ENCODE data around the gene CUL7. TPM values are rescaled to one million over a fixed set of nuclear protein-coding genes. Genes with fewer than 3 reads are reported as not detected.

CUL7 gene
- total and polyA plus RNA-seq, 2 donors (not counting 1 experiment from before 2014, with no cell fraction given): 17.4 to 21.4 TPM

GRCh38 chr6:42989923-42990322 is 63.7 kb downstream of the CUL7 start:
- H3K4me3 Mint-ChIP-seq: no peak overlapping the region
- intact Hi-C loops (cut with micrococcal nuclease): no loop called here
- Histone ChIP-seq H3K9ac (ENCODE audit: low read length) (no peak overlapping the region), H3K4me1 (ENCODE audit: control insufficient read depth in 2 of 2, insufficient read depth in 2 of 2, low read length in 2 of 2) (peaks cover 6 to 12% of the 10 kb centered on the region in 2 donors), H3K79me2 (ENCODE audit: control insufficient read depth, insufficient read depth, low read length) (peaks cover 45% of the 10 kb centered on the region), H3K36me3 (replicated peaks in 1 of 2; ENCODE audit: control extremely low read depth in 1 of 2, control insufficient read depth in 1 of 2, extremely low read depth in 1 of 2, insufficient read depth in 2 of 2, low read length in 1 of 2) (peaks cover 0 to 31% of the 10 kb centered on the region in 2 experiments), H3K9me3 (ENCODE audit: control extremely low read depth in 1 of 3, control insufficient read depth in 2 of 3, insufficient read depth in 1 of 3, low read length in 2 of 3) (no peaks in the 10 kb centered on the region), H3K4me3 (ENCODE audit: control extremely low read depth in 1 of 5, extremely low read depth in 1 of 5, insufficient read depth in 1 of 5, low read depth in 2 of 5, low read length in 4 of 5) (no peak overlapping the region), H4K20me1 (ENCODE audit: control insufficient read depth, insufficient read depth, low read length, poor library complexity, severe bottlenecking) (no peaks in the 10 kb centered on the region), H3K27me3 (replicated peaks in 1 of 4; ENCODE audit: control extremely low read depth in 1 of 4, control insufficient read depth in 3 of 4, insufficient read depth in 4 of 4, low read length in 3 of 4) (no peaks in the 10 kb centered on the region), H2AFZ (ENCODE audit: insufficient read depth, low read depth, low read length, poor library complexity, severe bottlenecking) (no peak overlapping the region), H3K27ac (ENCODE audit: low read length in 2 of 2) (no peak overlapping the region), H3K4me2 (replicated peaks; ENCODE audit: low read depth, low read length, poor library complexity, severe bottlenecking) (no peak overlapping the region)
- no peaks in the 10 kb centered on the region for H3K27me3 Mint-ChIP-seq
- no peak overlapping the region for H3K27ac Mint-ChIP-seq
- H3K9me3 Mint-ChIP-seq (ENCODE audit: insufficient read depth): no peaks in the 10 kb centered on the region
- TF ChIP-seq EZH2 (IDR thresholded peaks at IDR 0.05; ENCODE audit: borderline replicate concordance, insufficient read depth, low read depth, low read length, poor library complexity, severe bottlenecking): no peak
- TF ChIP-seq CTCF (IDR thresholded peaks at IDR 0.05): no peak
- CTCF ChIA-PET: interaction anchor here (1.1 kb wide), 1 partner anchor 60 kb away, joined by 3 read pairs; no protein-coding TSS in a partner anchor
- H3K4me1 Mint-ChIP-seq: peaks cover 27% of the 10 kb centered on the region
- DNase-seq (no peak), ATAC-seq (ENCODE audit: low read depth) (no peak)
- POLR2A ChIA-PET: interaction anchor here (0.7 kb wide), 1 partner anchor 71 kb away, joined by 3 read pairs; no protein-coding TSS in a partner anchor
- WGBS (ENCODE audit: insufficient coverage): 95% methylated on average over 4 of the region's 5 CpGs

GRCh38 chr6:42988486-42989020 is 65.1 kb downstream of the CUL7 start:
- Histone ChIP-seq H3K9me3 (ENCODE audit: control extremely low read depth in 1 of 3, control insufficient read depth in 2 of 3, insufficient read depth in 1 of 3, low read length in 2 of 3) (no peaks in the 10 kb centered on the region), H3K27ac (ENCODE audit: low read length in 2 of 2) (no peak overlapping the region), H3K27me3 (replicated peaks in 1 of 4; ENCODE audit: control extremely low read depth in 1 of 4, control insufficient read depth in 3 of 4, insufficient read depth in 4 of 4, low read length in 3 of 4) (no peaks in the 10 kb centered on the region), H3K9ac (ENCODE audit: low read length) (no peak overlapping the region), H3K36me3 (replicated peaks in 1 of 2; ENCODE audit: control extremely low read depth in 1 of 2, control insufficient read depth in 1 of 2, extremely low read depth in 1 of 2, insufficient read depth in 2 of 2, low read length in 1 of 2) (peaks cover 0 to 30% of the 10 kb centered on the region in 2 experiments), H3K4me1 (ENCODE audit: control insufficient read depth in 2 of 2, insufficient read depth in 2 of 2, low read length in 2 of 2) (peaks cover 10 to 19% of the 10 kb centered on the region in 2 donors), H3K4me3 (ENCODE audit: control extremely low read depth in 1 of 5, extremely low read depth in 1 of 5, insufficient read depth in 1 of 5, low read depth in 2 of 5, low read length in 4 of 5) (no peak overlapping the region), H3K79me2 (ENCODE audit: control insufficient read depth, insufficient read depth, low read length) (peaks cover 55% of the 10 kb centered on the region), H3K4me2 (replicated peaks; ENCODE audit: low read depth, low read length, poor library complexity, severe bottlenecking) (no peak overlapping the region), H2AFZ (ENCODE audit: insufficient read depth, low read depth, low read length, poor library complexity, severe bottlenecking) (no peak overlapping the region), H4K20me1 (ENCODE audit: control insufficient read depth, insufficient read depth, low read length, poor library complexity, severe bottlenecking) (no peaks in the 10 kb centered on the region)
- no peaks in the 10 kb centered on the region for H3K9me3 Mint-ChIP-seq (ENCODE audit: insufficient read depth)
- ATAC-seq (ENCODE audit: low read depth) (no peak), DNase-seq (no peak)
- WGBS (ENCODE audit: insufficient coverage): 89% methylated on average over 1 of the region's 1 CpG
- ChIA-PET POLR2A (no interaction called here), CTCF (no interaction called here)
- TF ChIP-seq EZH2 (IDR thresholded peaks at IDR 0.05; ENCODE audit: borderline replicate concordance, insufficient read depth, low read depth, low read length, poor library complexity, severe bottlenecking) (no peak), CTCF (IDR thresholded peaks at IDR 0.05) (no peak)
- intact Hi-C loops (cut with micrococcal nuclease): no loop called here
- H3K27me3 Mint-ChIP-seq: no peaks in the 10 kb centered on the region
- H3K4me3 Mint-ChIP-seq: no peak overlapping the region
- no peak overlapping the region for H3K27ac Mint-ChIP-seq
- peaks cover 38% of the 10 kb centered on the region for H3K4me1 Mint-ChIP-seq

All from B cell (primary cell).